Body of pancreas (tissue), 4 donors: ENCODE results near the gene LRP1.

ENCODE experiments used
- POLR2A ChIP-seq, 3 donors: fragments of 450-650 bp; IDR thresholded peaks; one replicate each; pipeline ENCODE4 v1.6.1; 2016; ENCODE audit warnings: antibody characterized with exemption in 3 of 3, mild to moderate bottlenecking in 2 of 3
- TF ChIP-seq, protein P1 (sequence below), 7 experiments: fragments of 450-650 bp in 4 of 7; fragments of 200-600 bp in 3 of 7; sonication (generic) in 3 of 7; IDR thresholded peaks; one replicate each; pipeline ENCODE4 v1.5.1; 2016 to 2019; ENCODE audit warnings: antibody characterized with exemption in 7 of 7

GRCh38 chr12:57093415-57094207, 34.7 kb upstream of the LRP1 start:
- TF ChIP-seq, protein P1, sequence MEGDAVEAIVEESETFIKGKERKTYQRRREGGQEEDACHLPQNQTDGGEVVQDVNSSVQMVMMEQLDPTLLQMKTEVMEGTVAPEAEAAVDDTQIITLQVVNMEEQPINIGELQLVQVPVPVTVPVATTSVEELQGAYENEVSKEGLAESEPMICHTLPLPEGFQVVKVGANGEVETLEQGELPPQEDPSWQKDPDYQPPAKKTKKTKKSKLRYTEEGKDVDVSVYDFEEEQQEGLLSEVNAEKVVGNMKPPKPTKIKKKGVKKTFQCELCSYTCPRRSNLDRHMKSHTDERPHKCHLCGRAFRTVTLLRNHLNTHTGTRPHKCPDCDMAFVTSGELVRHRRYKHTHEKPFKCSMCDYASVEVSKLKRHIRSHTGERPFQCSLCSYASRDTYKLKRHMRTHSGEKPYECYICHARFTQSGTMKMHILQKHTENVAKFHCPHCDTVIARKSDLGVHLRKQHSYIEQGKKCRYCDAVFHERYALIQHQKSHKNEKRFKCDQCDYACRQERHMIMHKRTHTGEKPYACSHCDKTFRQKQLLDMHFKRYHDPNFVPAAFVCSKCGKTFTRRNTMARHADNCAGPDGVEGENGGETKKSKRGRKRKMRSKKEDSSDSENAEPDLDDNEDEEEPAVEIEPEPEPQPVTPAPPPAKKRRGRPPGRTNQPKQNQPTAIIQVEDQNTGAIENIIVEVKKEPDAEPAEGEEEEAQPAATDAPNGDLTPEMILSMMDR (IDR thresholded peaks at IDR 0.05): peak in 6 of 7 experiments; percentile 40 to 65 (median 48)
- TF ChIP-seq POLR2A (IDR thresholded peaks at IDR 0.05): no peak
